Measurements from ENCODE around the gene COQ5.
A peak's percentile ranks its signal among the peaks of the same experiment; 100 is the strongest.
"Not testable (repeated sequence)": the region's sequence is repeated elsewhere in the genome, so short reads cannot be mapped to it uniquely, and the experiment has no call there.

Gene COQ5

DNA sequence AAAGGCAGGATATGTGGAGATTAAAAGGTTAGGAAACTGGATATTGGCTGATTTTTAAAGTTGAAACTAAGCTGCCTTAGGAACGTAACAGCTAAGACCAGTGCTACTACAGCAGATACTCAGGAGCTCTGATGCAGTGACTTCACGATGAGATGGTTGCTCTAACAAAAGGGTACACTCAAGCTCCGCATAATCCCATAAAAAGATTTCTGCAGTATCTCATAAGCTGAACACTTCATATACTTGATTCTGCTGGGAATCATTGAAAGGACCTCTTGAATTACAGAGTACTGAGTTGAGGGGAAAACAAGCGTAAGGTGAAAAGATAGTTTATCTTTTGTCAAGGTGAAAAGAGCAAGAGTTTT lies 8.9 kb upstream of the COQ5 start:
- H3K4me1 Mint-ChIP-seq (ENCODE audit: low read depth) = peaks cover 48% of the 10 kb centered on the region

DNA sequence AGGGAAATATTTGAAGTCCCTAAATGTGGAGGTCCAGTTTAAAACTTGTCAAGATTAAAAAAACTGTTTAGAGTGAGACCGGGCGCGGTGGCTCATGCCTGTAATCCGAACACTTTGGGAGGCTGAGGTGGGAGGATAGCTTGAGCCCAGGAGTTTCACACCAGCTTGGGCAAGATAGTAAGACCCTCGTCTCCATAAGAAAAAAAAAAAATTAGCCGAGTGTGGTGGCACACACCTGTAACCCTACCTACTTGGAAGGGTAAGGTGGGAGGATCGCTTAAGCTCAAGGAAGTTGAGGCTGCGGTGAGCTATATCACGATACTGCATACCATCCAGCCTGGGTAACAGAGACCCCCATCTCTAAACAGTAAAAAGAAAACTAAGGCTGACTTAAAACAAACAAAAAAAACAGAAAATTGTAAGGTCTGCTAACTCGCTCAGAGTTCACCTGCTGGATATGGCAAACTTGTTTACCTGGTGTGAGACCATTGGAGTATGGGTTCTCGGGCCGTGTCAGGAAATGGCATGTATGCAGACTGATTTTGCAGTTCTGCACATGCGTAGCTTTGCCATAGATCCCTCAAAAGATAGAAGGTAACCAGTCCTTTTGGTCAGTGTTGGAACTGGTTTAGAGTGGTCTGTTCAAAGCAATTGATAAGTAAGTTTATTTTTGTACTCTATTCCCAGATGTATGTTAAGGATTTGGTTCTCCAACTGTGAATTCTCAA lies 7.3 kb upstream of the COQ5 start:
- Mint-ChIP-seq H3K36me3 (ENCODE audit: low read depth) (peaks cover 38% of the 10 kb centered on the region), H3K27ac (peak overlapping the region; percentile 72), H3K9me3 (no peaks in the 10 kb centered on the region), H3K4me3 (peak overlapping the region; percentile 94), H3K27me3 (ENCODE audit: low read depth) (no peaks in the 10 kb centered on the region), H3K4me1 (ENCODE audit: low read depth) (peaks cover 51% of the 10 kb centered on the region)
- DNase-seq (ENCODE audit: low spot score) = no peak

More for the DNA sequence above, 8.9 kb upstream of the COQ5 start:
- Mint-ChIP-seq H3K27ac (no peak overlapping the region), H3K9me3 (no peaks in the 10 kb centered on the region), H3K4me3 (peak overlapping the region; percentile 94), H3K27me3 (ENCODE audit: low read depth) (no peaks in the 10 kb centered on the region), H3K36me3 (ENCODE audit: low read depth) (peaks cover 41% of the 10 kb centered on the region)
- no peak for DNase-seq (ENCODE audit: low spot score)

DNA sequence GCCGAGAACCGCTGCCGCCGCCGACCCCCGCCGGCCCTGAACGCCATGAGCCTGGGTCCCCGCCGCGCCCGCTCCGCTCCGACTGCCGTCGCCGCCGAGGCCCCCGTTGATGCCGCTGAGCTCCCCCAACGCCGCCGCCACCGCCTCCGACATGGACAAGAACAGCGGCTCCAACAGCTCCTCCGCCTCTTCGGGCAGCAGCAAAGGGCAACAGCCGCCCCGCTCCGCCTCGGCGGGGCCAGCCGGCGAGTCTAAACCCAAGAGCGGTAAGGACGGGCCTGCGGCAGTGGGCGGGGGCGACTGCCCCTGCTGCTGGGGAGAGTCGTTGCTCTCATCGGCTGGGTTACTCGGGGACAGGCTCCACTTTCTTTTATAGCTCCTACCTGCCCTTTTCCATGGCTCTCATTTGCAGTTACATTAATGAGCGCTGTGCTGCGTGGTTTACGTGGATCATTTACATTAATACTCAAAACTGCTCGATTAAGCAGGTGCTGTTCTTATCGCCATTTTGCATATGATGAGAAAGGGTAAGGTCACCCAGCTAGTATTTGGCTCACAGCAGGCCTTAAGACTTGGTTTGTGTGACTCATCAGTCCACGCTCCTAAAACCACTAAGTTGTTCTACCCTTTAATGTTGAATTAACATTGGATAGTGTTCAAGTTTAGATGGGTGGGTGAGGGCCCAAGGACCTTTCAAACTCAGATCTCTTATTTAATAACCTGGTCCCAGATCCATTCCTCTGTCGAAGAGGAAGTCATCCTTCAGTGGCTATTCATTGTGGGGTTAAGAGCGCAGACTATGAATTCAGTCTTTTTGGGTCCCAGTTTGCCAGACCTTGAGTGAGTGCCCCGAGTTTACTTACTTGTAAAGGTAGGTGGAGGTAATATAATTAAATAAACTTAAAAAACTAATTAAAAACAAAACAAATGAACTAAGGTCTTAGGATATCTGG lies 6.0 kb upstream of the COQ5 start:
- Mint-ChIP-seq H3K4me1 (ENCODE audit: low read depth) (peaks cover 49% of the 10 kb centered on the region), H3K9me3 (no peaks in the 10 kb centered on the region), H3K27me3 (ENCODE audit: low read depth) (no peaks in the 10 kb centered on the region), H3K27ac (peak overlapping the region; percentile 93), H3K4me3 (peak overlapping the region; percentile 94), H3K36me3 (ENCODE audit: low read depth) (peaks cover 34% of the 10 kb centered on the region)
- DNase-seq (ENCODE audit: low spot score) = peak; percentile 47

DNA sequence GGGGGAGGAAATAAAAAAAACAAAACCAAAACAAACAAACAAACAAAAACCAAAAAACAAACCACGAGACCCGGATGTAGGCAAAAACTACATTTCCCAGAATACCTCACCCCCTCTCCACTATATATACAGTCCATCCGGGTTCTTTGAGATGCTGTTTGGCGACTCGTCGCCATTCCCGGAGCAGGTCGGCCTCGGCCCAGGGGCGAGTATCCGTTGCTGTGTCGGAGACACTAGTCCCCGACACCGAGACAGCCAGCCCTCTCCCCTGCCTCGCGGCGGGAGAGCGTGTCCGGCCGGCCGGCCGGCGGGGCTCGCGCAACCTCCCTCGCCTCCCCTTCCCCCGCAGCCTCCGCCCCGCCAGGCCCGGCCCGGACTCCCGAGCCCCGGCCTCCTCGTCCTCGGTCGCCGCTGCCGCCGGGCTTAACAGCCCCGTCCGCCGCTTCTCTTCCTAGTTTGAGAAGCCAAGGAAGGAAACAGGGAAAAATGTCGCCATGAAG lies 5.3 kb upstream of the COQ5 start, which contains the start of gene RNF10:
Gene RNF10 (plus strand): TSS at position 154 of the 500 bp plus-strand sequence. CDS start 456 bp downstream, outside the sequence.
- H3K27me3 Mint-ChIP-seq (ENCODE audit: low read depth) = no peaks in the 10 kb centered on the region
- peaks cover 48% of the 10 kb centered on the region for H3K4me1 Mint-ChIP-seq (ENCODE audit: low read depth)
- H3K9me3 Mint-ChIP-seq = no peaks in the 10 kb centered on the region
- H3K36me3 Mint-ChIP-seq (ENCODE audit: low read depth) = peaks cover 30% of the 10 kb centered on the region
- peak within 1 kb of the TSS; percentile 93 for H3K27ac Mint-ChIP-seq
- DNase-seq (ENCODE audit: low spot score) = peak; percentile 79
- peak within 1 kb of the TSS; percentile 94 for H3K4me3 Mint-ChIP-seq

DNA sequence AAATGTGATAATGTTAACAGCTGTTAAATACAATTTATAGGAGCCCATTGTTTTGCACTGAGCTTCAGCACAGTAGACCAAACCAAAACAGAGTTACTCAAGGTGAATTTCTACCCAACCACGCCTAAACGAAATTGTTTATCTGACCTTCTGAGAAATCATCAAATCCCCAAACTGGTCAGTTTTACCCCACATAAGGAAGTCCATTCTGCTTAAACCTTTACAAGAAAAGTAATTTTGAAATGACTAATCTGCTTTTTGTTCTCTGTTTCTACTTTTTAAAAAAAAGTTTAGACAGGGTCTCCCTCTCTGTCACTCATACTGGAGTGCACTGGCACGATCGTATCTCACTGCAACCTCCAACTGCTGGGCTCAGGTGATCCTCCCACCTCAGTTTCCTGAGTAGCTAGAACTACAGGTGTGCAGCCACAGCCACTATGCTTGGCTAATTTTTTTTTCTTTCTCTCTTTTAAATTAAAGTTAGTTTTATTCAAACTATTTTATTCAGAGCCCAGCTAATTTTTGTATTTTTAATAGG lies 3.8 kb upstream of the COQ5 start:
- Mint-ChIP-seq H3K4me3 (no peak overlapping the region), H3K9me3 (no peaks in the 10 kb centered on the region), H3K4me1 (ENCODE audit: low read depth) (peaks cover 36% of the 10 kb centered on the region), H3K27ac (no peak overlapping the region), H3K27me3 (ENCODE audit: low read depth) (no peaks in the 10 kb centered on the region), H3K36me3 (ENCODE audit: low read depth) (peaks cover 20% of the 10 kb centered on the region)
- no peak for DNase-seq (ENCODE audit: low spot score)

DNA sequence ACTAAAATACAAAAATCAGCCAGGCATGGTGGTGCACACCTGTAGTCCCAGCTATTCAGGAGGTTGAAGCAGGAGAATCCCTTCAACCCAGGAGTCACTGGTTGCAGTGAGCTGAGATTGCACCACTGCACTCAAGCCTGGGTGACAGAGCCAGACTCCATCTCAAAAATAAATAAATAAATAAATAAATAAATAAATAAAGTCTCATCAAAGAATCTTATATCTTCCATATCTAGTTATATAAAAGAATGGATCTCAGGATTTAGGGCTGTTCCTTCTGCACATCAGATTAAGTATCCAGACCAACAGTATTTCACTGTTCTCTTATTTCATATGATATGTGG lies 1.4 kb upstream of the COQ5 start:
- Mint-ChIP-seq H3K27ac (peak overlapping the region; percentile 45), H3K4me1 (ENCODE audit: low read depth) (peaks cover 21% of the 10 kb centered on the region), H3K4me3 (peak overlapping the region; percentile 100)
- not testable (repeated sequence) for H3K36me3 Mint-ChIP-seq (ENCODE audit: low read depth); H3K9me3 Mint-ChIP-seq; H3K27me3 Mint-ChIP-seq (ENCODE audit: low read depth); DNase-seq (ENCODE audit: low spot score)

DNA sequence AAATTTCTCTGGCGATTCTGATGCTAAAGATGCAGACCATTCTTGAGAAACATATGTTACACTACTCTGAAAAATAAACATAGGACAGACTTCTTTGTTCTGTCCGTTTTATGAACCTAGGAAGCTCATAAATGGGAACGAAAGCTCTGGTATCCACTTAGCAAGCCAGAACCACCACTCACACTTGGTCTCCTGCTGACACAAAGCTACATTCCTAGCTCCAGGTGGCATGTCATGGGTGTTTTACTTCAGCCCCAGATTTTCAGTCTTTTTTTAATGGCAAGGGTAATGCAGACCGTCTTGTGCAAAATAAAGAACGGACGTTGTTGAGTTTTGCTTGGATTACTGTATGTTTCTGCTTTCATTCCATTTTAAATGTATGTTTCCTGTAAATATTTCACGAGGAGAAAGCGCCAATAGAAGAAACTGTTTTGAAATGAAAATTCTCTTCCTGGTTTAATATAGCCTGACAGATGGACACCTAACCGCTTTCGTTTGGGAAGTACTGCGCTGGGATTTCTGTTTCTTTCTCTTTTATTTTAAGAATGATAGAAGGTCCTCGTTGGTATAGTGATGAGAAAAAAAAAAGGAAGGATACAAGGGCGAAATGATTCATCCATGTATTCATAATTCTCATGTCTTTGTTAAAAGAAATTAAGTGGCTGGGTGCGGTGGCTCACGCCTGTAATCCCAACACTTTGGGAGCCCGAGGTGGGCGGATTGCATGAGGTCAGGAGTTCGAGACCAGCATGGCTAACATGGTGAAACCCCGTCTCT lies 871 bp upstream of the COQ5 start:
- H3K27ac Mint-ChIP-seq = peak overlapping the region; percentile 99
- no peak for DNase-seq (ENCODE audit: low spot score)
- H3K9me3 Mint-ChIP-seq = no peaks in the 10 kb centered on the region
- peaks cover 21% of the 10 kb centered on the region for H3K4me1 Mint-ChIP-seq (ENCODE audit: low read depth)
- H3K36me3 Mint-ChIP-seq (ENCODE audit: low read depth) = peaks cover 8% of the 10 kb centered on the region
- peak overlapping the region; percentile 100 for H3K4me3 Mint-ChIP-seq
- no peaks in the 10 kb centered on the region for H3K27me3 Mint-ChIP-seq (ENCODE audit: low read depth)

DNA sequence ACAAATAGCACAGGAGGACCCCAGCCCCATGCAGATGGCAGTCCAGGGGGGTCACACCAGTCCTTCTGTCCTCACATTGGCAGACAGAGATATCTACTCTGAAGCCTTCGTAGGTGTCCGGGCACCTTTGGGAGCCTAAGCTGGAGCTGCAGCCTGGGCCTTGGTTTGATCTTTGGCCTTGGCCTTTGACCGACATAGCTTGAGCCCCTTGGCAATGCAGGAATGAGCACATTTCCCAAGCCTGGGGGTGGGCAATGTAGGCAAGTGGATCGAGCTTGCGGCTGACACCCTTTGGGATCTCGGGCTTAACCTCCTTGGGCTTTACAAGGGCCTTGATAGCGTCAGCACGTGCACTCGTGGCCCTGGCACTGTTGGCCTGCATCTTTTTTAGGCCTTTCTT lies 6.4 kb downstream of the COQ5 start:
- Mint-ChIP-seq H3K36me3 (ENCODE audit: low read depth) (peaks cover 5% of the 10 kb centered on the region), H3K4me3 (no peak overlapping the region), H3K27me3 (ENCODE audit: low read depth) (no peaks in the 10 kb centered on the region), H3K27ac (no peak overlapping the region), H3K9me3 (no peaks in the 10 kb centered on the region), H3K4me1 (ENCODE audit: low read depth) (peaks cover 3% of the 10 kb centered on the region)
- no peak for DNase-seq (ENCODE audit: low spot score)

DNA sequence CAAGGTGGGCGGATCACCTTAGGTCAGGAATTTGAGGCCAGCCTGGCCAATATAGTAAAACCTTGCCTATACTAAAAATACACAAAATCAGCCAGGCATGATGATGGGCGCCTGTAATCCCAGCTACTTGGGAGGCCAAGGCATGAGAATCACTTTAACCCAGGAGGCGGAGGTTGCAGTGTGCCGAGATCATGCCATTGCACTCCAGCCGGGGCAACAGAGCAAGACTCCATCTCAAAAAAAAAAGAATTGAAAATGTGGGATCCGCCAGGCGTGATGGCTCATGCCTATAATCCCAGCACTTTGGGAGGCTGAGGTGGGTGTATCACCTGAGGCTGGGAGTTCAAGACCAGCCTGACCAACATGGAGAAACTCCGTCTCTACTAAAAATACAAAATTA lies 9.6 kb downstream of the COQ5 start:
- H3K27ac Mint-ChIP-seq; H3K36me3 Mint-ChIP-seq (ENCODE audit: low read depth); DNase-seq (ENCODE audit: low spot score); H3K4me3 Mint-ChIP-seq; H3K4me1 Mint-ChIP-seq (ENCODE audit: low read depth); H3K9me3 Mint-ChIP-seq; H3K27me3 Mint-ChIP-seq (ENCODE audit: low read depth): not testable (repeated sequence)

DNA sequence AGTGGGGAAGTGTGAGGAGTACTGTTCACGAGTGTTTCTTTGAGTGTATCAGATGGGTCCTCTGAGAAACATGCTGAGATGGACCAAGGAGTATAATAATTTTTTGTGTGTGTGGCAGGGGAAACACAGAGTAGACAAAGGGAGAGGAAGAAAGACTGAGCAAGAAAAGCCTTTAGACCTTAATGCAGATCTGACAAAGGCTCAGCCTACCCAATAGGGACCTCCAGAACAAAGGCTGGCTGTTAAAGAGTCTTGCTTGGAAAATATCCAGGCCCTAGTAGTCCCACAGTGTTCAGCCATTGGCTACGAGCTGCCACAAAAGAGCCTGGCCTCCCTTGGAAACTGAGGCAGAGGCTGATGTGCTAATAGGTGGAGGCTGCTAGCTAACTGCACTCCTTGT lies 13.5 kb downstream of the COQ5 start:
- no peaks in the 10 kb centered on the region for H3K27me3 Mint-ChIP-seq (ENCODE audit: low read depth)
- H3K4me1 Mint-ChIP-seq (ENCODE audit: low read depth) = no peaks in the 10 kb centered on the region
- H3K4me3 Mint-ChIP-seq = no peak overlapping the region
- no peak overlapping the region for H3K27ac Mint-ChIP-seq
- DNase-seq (ENCODE audit: low spot score) = no peak
- H3K9me3 Mint-ChIP-seq = no peaks in the 10 kb centered on the region
- peaks cover 11% of the 10 kb centered on the region for H3K36me3 Mint-ChIP-seq (ENCODE audit: low read depth)

DNA sequence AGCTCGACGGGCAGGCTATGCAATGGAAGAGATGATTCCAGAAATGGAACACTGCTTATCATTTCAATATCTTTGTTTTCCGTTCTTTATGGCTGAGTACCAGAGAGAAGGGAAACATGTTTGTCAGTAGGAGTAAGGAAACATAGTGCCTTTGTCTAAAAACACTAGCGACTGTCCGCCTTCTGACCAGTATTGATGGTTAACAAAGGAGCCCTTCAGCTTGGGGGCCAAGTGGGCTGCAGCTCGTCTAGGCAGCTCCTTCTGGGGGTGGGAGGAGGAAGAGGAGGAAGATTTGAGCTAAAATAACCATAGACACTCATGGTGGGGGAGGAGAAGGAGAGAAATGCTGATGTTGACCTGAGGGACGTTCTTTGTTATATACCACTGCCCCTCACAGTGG lies 15.0 kb downstream of the COQ5 start:
- no peaks in the 10 kb centered on the region for H3K27me3 Mint-ChIP-seq (ENCODE audit: low read depth)
- H3K36me3 Mint-ChIP-seq (ENCODE audit: low read depth) = peaks cover 16% of the 10 kb centered on the region
- H3K9me3 Mint-ChIP-seq = no peaks in the 10 kb centered on the region
- H3K4me3 Mint-ChIP-seq = no peak overlapping the region
- no peak for DNase-seq (ENCODE audit: low spot score)
- H3K27ac Mint-ChIP-seq = no peak overlapping the region
- no peaks in the 10 kb centered on the region for H3K4me1 Mint-ChIP-seq (ENCODE audit: low read depth)

DNA sequence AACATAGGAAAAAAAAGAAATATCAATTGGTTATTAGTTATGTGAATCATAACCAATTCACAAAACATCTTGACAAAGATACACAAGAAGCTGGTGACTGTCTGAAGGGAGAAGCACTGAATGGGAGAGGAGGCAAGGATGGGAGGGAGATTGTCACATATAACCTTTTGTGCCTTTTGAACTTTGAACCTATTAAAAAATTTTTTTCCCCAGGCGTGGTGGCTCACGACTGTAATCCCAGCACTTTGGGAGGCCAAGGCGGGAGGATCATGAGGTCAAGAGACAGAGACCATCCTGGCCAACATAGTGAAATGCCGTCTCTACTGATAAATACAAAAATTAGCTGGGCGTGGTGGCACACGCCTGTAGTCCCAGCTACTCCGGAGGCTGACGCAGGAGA lies 20.4 kb downstream of the COQ5 start:
- no peak for DNase-seq (ENCODE audit: low spot score)
- Mint-ChIP-seq H3K36me3 (ENCODE audit: low read depth) (peaks cover 22% of the 10 kb centered on the region), H3K4me1 (ENCODE audit: low read depth) (no peaks in the 10 kb centered on the region), H3K4me3 (no peak overlapping the region), H3K27me3 (ENCODE audit: low read depth) (no peaks in the 10 kb centered on the region), H3K9me3 (no peaks in the 10 kb centered on the region), H3K27ac (no peak overlapping the region)

DNA sequence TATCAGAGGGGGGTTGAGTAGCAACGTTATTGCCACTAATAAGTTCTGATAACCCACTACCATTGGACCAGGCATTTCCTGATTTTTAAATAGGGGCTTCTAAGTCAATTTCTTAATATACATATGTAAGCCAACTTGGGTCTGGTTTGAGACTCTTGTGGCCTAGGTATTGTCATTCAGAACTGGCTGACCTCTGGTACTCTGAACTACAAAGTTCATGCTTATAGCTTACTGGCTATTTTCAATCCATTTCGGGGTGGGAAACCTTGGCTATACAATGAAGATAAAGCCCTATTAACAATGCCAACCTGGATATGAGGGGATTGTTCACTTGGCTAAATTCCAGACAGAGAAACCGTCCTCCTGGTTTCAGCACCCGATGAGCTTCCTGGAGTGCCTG lies 24.4 kb downstream of the COQ5 start:
- H3K36me3 Mint-ChIP-seq (ENCODE audit: low read depth) = peaks cover 26% of the 10 kb centered on the region

More for the DNA sequence above, 24.4 kb downstream of the COQ5 start:
- H3K27me3 Mint-ChIP-seq (ENCODE audit: low read depth) = no peaks in the 10 kb centered on the region
- H3K4me1 Mint-ChIP-seq (ENCODE audit: low read depth) = peaks cover 4% of the 10 kb centered on the region
- no peak overlapping the region for H3K4me3 Mint-ChIP-seq
- no peak overlapping the region for H3K27ac Mint-ChIP-seq
- H3K9me3 Mint-ChIP-seq = no peaks in the 10 kb centered on the region
- no peak for DNase-seq (ENCODE audit: low spot score)
